Effector memory CD4-positive, alpha-beta T cell (primary cell): ENCODE data around the gene BBX.

Experiments used
- DNase-seq, 3 donors: peaks; one replicate each; pipeline ENCODE4 v3.0.0-alpha.2; 2020
- H3K27ac ChIP-seq: 2 replicates; pipeline ENCODE4 v1.7.0; 2013; ENCODE audit warnings: mild to moderate bottlenecking, low read length, moderate library complexity; ENCODE audit not compliant: insufficient read depth, poor library complexity, severe bottlenecking
- H3K27me3 ChIP-seq: replicated peaks from 2 replicates; pipeline ENCODE4 v1.7.0; 2013; ENCODE audit warnings: mild to moderate bottlenecking, low read length; ENCODE audit not compliant: insufficient read depth, control insufficient read depth, poor library complexity, severe bottlenecking
- H3K36me3 ChIP-seq: 2 replicates; pipeline ENCODE4 v1.7.0; 2013; ENCODE audit warnings: mild to moderate bottlenecking, low read length, moderate library complexity; ENCODE audit not compliant: control insufficient read depth, insufficient read depth
- H3K4me1 ChIP-seq: 2 replicates; pipeline ENCODE4 v1.7.0; 2013; ENCODE audit warnings: low read length, mild to moderate bottlenecking; ENCODE audit not compliant: control insufficient read depth, insufficient read depth, poor library complexity, severe bottlenecking
- H3K4me3 ChIP-seq: 2 replicates; pipeline ENCODE4 v1.7.0; 2013; ENCODE audit warnings: low read length, low read depth, mild to moderate bottlenecking; ENCODE audit not compliant: insufficient read depth, poor library complexity, severe bottlenecking
- H3K9me3 ChIP-seq: 2 replicates; pipeline ENCODE4 v1.7.0; 2013; ENCODE audit warnings: mild to moderate bottlenecking, low read length, moderate library complexity; ENCODE audit not compliant: control insufficient read depth
- total RNA-seq, 3 donors: gene quantifications; one replicate each; lab custom pipeline; 2026; lab: John Stamatoyannopoulos, UW

Gene BBX
- total RNA-seq = 152 to 176 (median 168) reads per million in 3 donors

DNA sequence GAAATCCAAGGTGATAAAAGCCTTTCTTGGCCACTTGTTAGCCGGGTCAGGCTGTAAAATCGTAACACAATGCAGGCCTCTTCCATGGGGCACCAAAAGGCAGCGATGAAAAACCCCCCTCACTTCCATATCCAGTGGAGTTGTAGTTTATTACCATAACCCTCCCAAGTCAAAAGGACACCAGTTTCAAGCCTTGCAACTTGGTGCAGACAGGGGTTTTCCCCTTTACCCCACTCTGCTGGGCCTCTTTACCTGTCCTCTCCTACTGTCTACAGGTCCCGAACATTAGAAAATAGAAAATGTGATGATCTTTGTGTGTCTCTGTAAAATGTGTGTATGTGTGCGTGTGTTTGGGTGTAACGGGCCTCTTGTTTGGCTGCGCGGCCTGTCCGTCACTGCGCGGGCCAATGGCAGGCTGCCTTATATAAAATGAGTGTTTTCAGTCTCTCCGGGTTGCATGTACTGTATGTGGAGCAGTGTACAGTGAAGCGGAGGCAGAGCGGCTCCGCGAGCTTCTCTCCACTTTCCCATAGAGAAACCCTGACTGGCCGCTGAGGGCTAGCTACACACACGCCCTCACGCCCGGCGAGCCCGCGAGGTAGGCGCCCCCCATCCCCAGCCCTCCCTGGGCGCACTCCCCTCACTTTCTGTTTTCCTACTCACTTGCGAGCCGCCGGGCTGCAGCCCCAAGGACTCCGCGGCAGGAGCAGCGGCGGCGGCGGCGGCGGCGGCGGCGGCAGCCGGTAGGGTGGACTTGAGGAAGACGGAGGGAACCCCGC is at the start of gene BBX:
Gene BBX (plus strand): TSS at position 453 of the 779 bp plus-strand sequence. CDS start 187,499 bp downstream, outside the sequence.
- DNase-seq = peak; percentile 78 to 92 (median 85)
- H3K4me3 ChIP-seq = peak within 1 kb of the TSS; percentile 98

DNA sequence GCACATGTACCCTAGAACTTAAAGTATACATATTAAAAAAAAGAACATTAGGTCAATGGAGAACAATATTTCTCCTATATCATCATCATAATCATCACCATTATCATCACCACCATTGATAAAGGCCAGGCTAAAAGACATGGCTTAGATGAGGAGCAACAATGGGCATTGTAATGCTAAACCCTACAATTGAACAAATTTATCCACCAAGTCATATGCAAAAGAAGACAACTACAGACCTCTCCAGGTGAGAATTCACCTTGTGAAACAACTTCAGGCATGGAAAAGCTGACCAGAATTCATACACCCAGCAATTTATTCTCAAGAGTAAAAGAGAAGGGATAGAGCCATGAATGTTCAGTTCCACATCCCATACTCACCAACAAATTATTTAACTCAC is 46.3 kb upstream of the BBX start:
- DNase-seq = no peak
- H3K27ac ChIP-seq = no peak overlapping the region
- H3K4me1 ChIP-seq = no peaks in the 10 kb centered on the region
- no peaks in the 10 kb centered on the region for H3K36me3 ChIP-seq
- H3K27me3 ChIP-seq = no peaks in the 10 kb centered on the region
- H3K9me3 ChIP-seq = no peaks in the 10 kb centered on the region
- H3K4me3 ChIP-seq = no peak overlapping the region

More for the DNA sequence above, at the start of gene BBX:
- Histone ChIP-seq H3K4me1 (no peaks in the 10 kb centered on the region), H3K27me3 (no peaks in the 10 kb centered on the region), H3K27ac (peak within 1 kb of the TSS; percentile 83), H3K9me3 (no peaks in the 10 kb centered on the region), H3K36me3 (no peaks in the 10 kb centered on the region)

DNA sequence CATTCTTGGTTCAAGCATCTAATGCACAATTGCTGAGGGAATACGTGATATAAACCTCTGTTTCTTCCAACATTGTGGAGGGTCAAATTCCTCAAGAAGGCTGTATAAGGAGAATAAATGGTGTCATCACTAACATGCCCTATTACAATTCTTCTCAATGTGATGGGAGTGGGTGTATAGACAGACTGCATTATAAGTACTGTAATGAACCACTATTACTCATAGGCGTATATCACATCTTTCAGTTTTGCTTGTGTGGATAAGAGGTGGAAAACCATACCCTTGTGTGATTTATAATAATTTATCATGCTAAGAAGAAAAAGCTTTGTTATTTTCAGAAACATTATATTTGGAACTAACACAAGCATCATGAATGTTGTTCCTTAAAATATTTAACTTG is 35.3 kb upstream of the BBX start:
- no peaks in the 10 kb centered on the region for H3K27me3 ChIP-seq
- H3K4me3 ChIP-seq = no peak overlapping the region
- no peaks in the 10 kb centered on the region for H3K9me3 ChIP-seq
- no peaks in the 10 kb centered on the region for H3K4me1 ChIP-seq
- H3K27ac ChIP-seq = no peak overlapping the region
- no peaks in the 10 kb centered on the region for H3K36me3 ChIP-seq
- no peak for DNase-seq

DNA sequence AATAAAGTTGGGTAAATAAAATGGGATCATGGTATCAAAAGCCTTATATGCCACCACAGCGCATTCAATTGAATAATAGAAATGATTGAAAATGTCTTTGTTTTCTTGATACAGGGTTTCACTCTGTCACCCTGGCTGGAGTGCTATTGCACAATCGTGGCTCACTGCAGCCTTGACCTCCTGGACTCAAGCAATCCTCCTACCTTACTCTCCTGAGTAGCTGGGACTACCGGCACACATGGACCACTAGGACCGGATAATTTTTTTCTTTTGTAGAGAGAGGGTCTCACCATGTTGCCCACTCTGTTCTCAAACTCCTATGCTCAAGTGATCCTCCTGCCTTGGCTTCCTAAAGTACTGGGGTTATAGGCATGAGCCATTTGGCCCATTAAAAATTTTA is 33.8 kb upstream of the BBX start:
- no peaks in the 10 kb centered on the region for H3K27me3 ChIP-seq
- no peaks in the 10 kb centered on the region for H3K4me1 ChIP-seq
- no peaks in the 10 kb centered on the region for H3K9me3 ChIP-seq
- H3K27ac ChIP-seq = no peak overlapping the region
- H3K36me3 ChIP-seq = no peaks in the 10 kb centered on the region
- no peak for DNase-seq
- no peak overlapping the region for H3K4me3 ChIP-seq

DNA sequence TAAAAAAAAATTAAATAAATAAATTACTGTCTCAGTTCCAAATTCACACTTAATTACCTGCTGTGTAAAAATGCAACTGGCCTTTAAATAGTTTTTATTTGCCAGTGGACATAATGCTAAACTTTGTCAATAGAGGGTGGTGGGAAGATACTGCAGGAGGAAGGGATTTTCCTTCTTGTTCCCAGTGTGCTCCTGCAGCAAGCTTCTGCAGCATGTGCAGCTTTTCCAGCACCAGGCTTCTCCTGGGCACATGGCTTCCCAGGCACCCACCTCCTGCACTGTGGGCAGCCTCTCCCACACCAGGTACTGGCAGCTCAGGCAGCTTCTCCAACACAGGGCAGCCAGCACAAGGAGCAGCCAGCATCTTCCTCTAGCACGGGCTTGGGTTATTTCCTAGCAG is 29.6 kb upstream of the BBX start:
- no peaks in the 10 kb centered on the region for H3K36me3 ChIP-seq
- H3K27me3 ChIP-seq = no peaks in the 10 kb centered on the region
- no peaks in the 10 kb centered on the region for H3K4me1 ChIP-seq
- no peak for DNase-seq
- H3K9me3 ChIP-seq = no peaks in the 10 kb centered on the region
- no peak overlapping the region for H3K27ac ChIP-seq
- H3K4me3 ChIP-seq = no peak overlapping the region

DNA sequence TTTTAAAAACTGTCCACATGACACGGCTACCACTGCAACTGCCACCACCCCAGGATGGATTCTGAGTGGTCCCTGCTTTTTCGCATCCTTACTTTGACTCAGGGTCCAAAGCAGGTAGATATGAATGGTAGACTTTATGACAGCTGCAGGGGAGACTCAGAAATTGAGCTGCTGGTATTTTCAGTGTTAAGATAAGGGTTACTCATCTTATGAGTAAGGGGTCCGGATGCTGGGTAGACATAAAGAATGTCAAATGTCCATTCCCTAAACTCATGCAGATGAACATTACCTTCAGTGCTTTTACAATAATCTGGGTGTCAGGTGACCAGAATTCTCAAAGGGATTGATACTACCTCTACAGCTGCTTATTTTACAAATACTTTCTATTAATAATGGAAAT is 25.9 kb upstream of the BBX start:
- Histone ChIP-seq H3K36me3 (no peaks in the 10 kb centered on the region), H3K27me3 (no peaks in the 10 kb centered on the region), H3K4me3 (no peak overlapping the region), H3K27ac (no peak overlapping the region), H3K4me1 (no peaks in the 10 kb centered on the region), H3K9me3 (no peaks in the 10 kb centered on the region)
- no peak for DNase-seq

DNA sequence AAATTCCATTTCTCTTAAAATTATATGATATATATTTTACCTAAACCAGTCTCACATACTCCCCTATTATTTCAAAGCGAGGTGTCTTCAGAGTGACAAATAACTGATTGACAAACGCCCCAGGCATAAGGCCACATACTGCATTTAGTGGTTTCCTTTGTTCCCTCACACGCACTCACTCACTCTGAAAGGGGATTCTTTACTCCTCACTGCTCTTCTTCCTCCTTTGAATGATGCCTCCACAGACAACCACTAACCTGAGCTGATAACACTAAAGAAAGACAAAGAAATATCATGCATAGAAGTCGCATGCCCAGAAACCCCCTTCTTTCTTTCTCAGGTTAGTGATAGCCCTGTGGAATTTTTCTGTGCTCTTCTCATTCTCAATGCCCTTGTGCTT is 24.1 kb upstream of the BBX start:
- H3K4me3 ChIP-seq = no peak overlapping the region
- DNase-seq = no peak
- H3K9me3 ChIP-seq = no peaks in the 10 kb centered on the region
- H3K36me3 ChIP-seq = no peaks in the 10 kb centered on the region
- no peaks in the 10 kb centered on the region for H3K4me1 ChIP-seq
- H3K27ac ChIP-seq = no peak overlapping the region
- no peaks in the 10 kb centered on the region for H3K27me3 ChIP-seq

DNA sequence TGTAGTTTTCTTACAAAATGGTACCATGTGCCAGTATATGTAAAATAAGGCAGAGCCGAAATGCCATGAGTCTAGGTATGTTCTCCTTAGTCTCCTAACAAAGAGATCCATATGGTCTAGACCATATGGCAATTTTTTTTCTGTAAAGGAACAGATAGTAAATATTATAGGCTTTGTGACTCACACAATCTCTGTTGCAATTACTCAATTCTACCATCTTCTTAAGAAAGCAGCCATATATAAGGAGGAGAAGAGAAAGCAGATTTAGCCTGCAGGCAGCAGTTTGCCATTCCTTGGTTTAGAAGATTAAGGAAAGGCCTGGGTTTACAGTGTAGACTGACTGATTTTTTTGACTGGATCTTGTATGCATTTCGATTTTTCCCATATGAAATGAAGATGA is 16.3 kb upstream of the BBX start:
- Histone ChIP-seq H3K4me1 (no peaks in the 10 kb centered on the region), H3K27me3 (no peaks in the 10 kb centered on the region), H3K4me3 (no peak overlapping the region), H3K9me3 (no peaks in the 10 kb centered on the region), H3K36me3 (no peaks in the 10 kb centered on the region), H3K27ac (no peak overlapping the region)
- no peak for DNase-seq

DNA sequence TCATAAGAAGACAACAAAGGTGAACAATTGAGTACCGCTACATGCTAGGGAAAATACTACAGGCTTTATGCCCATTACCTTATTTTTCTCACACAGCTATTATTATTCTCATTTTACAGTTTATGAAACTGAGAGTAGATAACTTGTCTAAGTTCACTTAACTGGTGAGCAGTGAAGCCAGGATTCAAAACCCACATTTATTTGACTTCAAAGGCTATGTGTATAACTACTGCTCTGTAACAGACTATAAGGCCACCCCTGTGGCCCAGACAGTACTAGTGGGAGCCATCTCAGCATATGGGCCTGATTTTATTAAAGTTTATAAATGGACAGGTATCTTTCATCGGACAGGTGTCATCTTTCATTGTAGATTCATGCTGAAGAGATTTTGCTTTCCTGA is 14.4 kb upstream of the BBX start:
- H3K4me3 ChIP-seq = no peak overlapping the region
- no peaks in the 10 kb centered on the region for H3K36me3 ChIP-seq
- H3K4me1 ChIP-seq = no peaks in the 10 kb centered on the region
- no peak for DNase-seq
- H3K27ac ChIP-seq = no peak overlapping the region
- H3K9me3 ChIP-seq = no peaks in the 10 kb centered on the region
- H3K27me3 ChIP-seq = no peaks in the 10 kb centered on the region

DNA sequence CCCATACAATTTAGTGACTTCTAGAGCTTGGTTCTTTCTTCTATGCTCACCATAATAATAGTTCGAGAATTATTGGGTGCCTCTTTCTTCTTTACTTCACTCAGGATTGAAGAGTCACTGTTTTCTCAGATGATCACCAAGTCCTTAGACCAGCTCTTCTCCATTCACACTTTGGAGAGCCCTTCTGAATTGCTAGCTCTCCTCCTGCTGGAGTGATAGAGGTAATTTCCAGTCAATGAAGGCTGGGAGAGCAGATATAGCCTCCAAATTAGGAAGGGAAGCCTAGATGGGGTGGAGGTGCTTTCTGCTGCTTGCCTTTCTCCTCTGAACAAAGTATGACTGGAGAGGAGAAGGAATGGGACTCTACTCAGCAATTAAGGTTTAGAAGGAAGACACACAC is 10.7 kb upstream of the BBX start:
- no peak for DNase-seq
- Histone ChIP-seq H3K4me1 (no peaks in the 10 kb centered on the region), H3K4me3 (no peak overlapping the region)

More for the DNA sequence above, 10.7 kb upstream of the BBX start:
- Histone ChIP-seq H3K36me3 (no peaks in the 10 kb centered on the region), H3K27ac (no peak overlapping the region), H3K9me3 (no peaks in the 10 kb centered on the region), H3K27me3 (no peaks in the 10 kb centered on the region)
